HepG2 (cell line): ENCODE results near the gene TAF11. TPM values are rescaled to one million over a fixed set of nuclear protein-coding genes. Genes with fewer than 3 reads are reported as not detected.
"Not testable (repeated sequence)": the region's sequence is repeated elsewhere in the genome, so short reads cannot be mapped to it uniquely, and the experiment has no call there.

ENCODE experiments used
- ATAC-seq: fragments of 200-7000 bp; cut with Tn5 transposase; 3 replicates; pipeline ENCODE4 v1.9.1; 2020; ENCODE audit warnings: mild to moderate bottlenecking, moderate library complexity
- BruUV-seq: library from RNA; stranded (reverse); fragments of 400-500 nt; replicated peaks from 2 replicates; lab custom pipeline; 2021; lab: Mats Ljungman, UMichigan
- CTCF ChIA-PET: fragments of 300-600 bp; formaldehyde crosslinking; extraction: SDS; loops from one replicate; lab custom pipeline; 2021; ENCODE audit warnings: low total read pairs, inconsistent platforms, low intra/inter-chr PET ratio; lab: Yijun Ruan, JAX
- POLR2A ChIA-PET: fragments of 350-600 bp; sonication (Branson Sonifier 250); formaldehyde crosslinking; loops from one replicate; lab custom pipeline; 2020; ENCODE audit warnings: antibody characterized with exemption, inconsistent platforms; lab: Yijun Ruan, JAX
- DNase-seq: peaks from one replicate; pipeline ENCODE4 v3.0.0-alpha.2; 2015; ENCODE audit warnings: low spot score
- FAIRE-seq: peaks from 3 replicates; lab custom pipeline; 2011; peaks lifted over from hg19 to GRCh38; lab: Jason Lieb, UNC
- H2AFZ ChIP-seq: one replicate; pipeline ENCODE4 v1.6.1; 2011; ENCODE audit warnings: low read length, inconsistent platforms
- H3K27ac ChIP-seq: fragments of 300-600 bp; 3 replicates; pipeline ENCODE4 v1.8.0; 2011; ENCODE audit warnings: mixed run types, mild to moderate bottlenecking, mixed read lengths, low read length, inconsistent platforms; ENCODE audit not compliant: insufficient read depth; ENCODE audit errors: extremely low read length
- H3K27me3 ChIP-seq, 2 experiments: fragments of 200-600 bp in 1 of 2; 2 replicates in 1 of 2; 3 replicates in 1 of 2; pipeline versions ENCODE4 v1.6.0 to v1.8.0; 2011; ENCODE audit warnings: low read length in 2 of 2, mild to moderate bottlenecking in 2 of 2, moderate library complexity in 2 of 2, inconsistent platforms in 1 of 2; ENCODE audit not compliant: insufficient read depth in 2 of 2, control insufficient read depth in 1 of 2
- H3K36me3 ChIP-seq, 2 experiments: fragments of 200-600 bp in 1 of 2; replicated peaks in 1 of 2; 2 replicates in 1 of 2; 3 replicates in 1 of 2; pipeline versions ENCODE4 v1.5.1 to v1.8.0; 2011; ENCODE audit warnings: low read length in 2 of 2, inconsistent platforms in 1 of 2; ENCODE audit not compliant: insufficient read depth in 2 of 2, control insufficient read depth in 1 of 2
- H3K4me1 ChIP-seq: 2 replicates; pipeline ENCODE4 v1.5.1; 2012; ENCODE audit warnings: low read length, inconsistent platforms; ENCODE audit not compliant: insufficient read depth
- H3K4me2 ChIP-seq: 2 replicates; pipeline ENCODE4 v1.6.0; 2011; ENCODE audit warnings: low read depth, low read length, inconsistent platforms
- H3K4me3 ChIP-seq, 3 experiments: fragments of 200-600 bp in 1 of 3; sonication (generic), shearing (Covaris generic) in 1 of 3; replicated peaks in 1 of 3; 2 replicates each; pipeline ENCODE4 v1.5.1; 2011 to 2016; ENCODE audit warnings: low read length in 3 of 3, inconsistent platforms in 2 of 3, low read depth in 2 of 3, mild to moderate bottlenecking in 2 of 3, control low read depth in 1 of 3, mixed read lengths in 1 of 3; ENCODE audit not compliant: insufficient read depth in 1 of 3
- H3K79me2 ChIP-seq: one replicate; pipeline ENCODE4 v1.6.1; 2011; ENCODE audit warnings: low read length, inconsistent platforms; ENCODE audit not compliant: insufficient read depth
- H3K9ac ChIP-seq: 2 replicates; pipeline ENCODE4 v1.6.0; 2011; ENCODE audit warnings: mild to moderate bottlenecking, low read depth, low read length, inconsistent platforms; ENCODE audit not compliant: insufficient read depth
- H3K9me3 ChIP-seq: 2 replicates; pipeline ENCODE4 v1.5.1; 2012; ENCODE audit warnings: mild to moderate bottlenecking, low read length
- H4K20me1 ChIP-seq: 2 replicates; pipeline ENCODE4 v1.6.0; 2011; ENCODE audit warnings: inconsistent platforms, mild to moderate bottlenecking, low read length, moderate library complexity; ENCODE audit not compliant: insufficient read depth
- ARNT2 ChIP-seq: sonication (generic); formaldehyde crosslinking; IDR thresholded peaks from 2 replicates; pipeline ENCODE4 v1.8.0; 2022; ENCODE audit warnings: mild to moderate bottlenecking, low read depth, missing genetic modification reagents, moderate library complexity
- SP2 ChIP-seq: sonication (generic); formaldehyde crosslinking; IDR thresholded peaks from 2 replicates; pipeline ENCODE4 v1.5.1; 2020; ENCODE audit warnings: mild to moderate bottlenecking, missing genetic modification reagents
- SRSF1 ChIP-seq: fragments of 200-400 bp; formaldehyde crosslinking; optimal IDR thresholded peaks from 2 replicates; pipeline ENCODE3; 2017; ENCODE audit warnings: mild to moderate bottlenecking, low read depth, low read length, moderate library complexity
- TARDBP ChIP-seq: sonication (generic); formaldehyde crosslinking; IDR thresholded peaks from 2 replicates; pipeline ENCODE4 v1.8.0; 2022; ENCODE audit warnings: mild to moderate bottlenecking, missing genetic modification reagents
- TEAD3 ChIP-seq: optimal IDR thresholded peaks from 2 replicates; pipeline ENCODE3; 2016; ENCODE audit warnings: borderline replicate concordance
- ZFP1 ChIP-seq: IDR thresholded peaks from 2 replicates; pipeline ENCODE4 v1.6.1; 2016
- ZKSCAN8 ChIP-seq: IDR thresholded peaks from 2 replicates; pipeline ENCODE4 v1.6.1; 2016; ENCODE audit warnings: borderline replicate concordance, missing genetic modification reagents, missing compliant biosample characterization
- ZNF10 ChIP-seq: sonication (generic); formaldehyde crosslinking; IDR thresholded peaks from 2 replicates; pipeline ENCODE4 v1.4.0; 2020; ENCODE audit warnings: mild to moderate bottlenecking, low read depth, missing genetic modification reagents, borderline replicate concordance
- ZNF792 ChIP-seq: IDR thresholded peaks from 2 replicates; pipeline ENCODE4 v1.6.1; 2016
- ZSCAN29 ChIP-seq: sonication (generic); formaldehyde crosslinking; conservative IDR thresholded peaks from 2 replicates; pipeline ENCODE4 v1.4.0; 2020; ENCODE audit warnings: mild to moderate bottlenecking, missing genetic modification reagents
- WGBS: methylation state at CpG from one replicate; pipeline ENCODE4 v1.1.6; 2017; ENCODE audit warnings: low lambda C conversion rate; 5-methylcytosine and 5-hydroxymethylcytosine counted together
- in situ Hi-C: cut with HindIII; loops from 2 replicates; pipeline ENCODE4 v1.10.0; 2017; ENCODE audit warnings: low pct_unique_long_range_greater_than_20kb; ENCODE audit not compliant: extremely low pct_ligation_motif_present
- intact Hi-C: fragments of 100-400 bp; cut with micrococcal nuclease; formaldehyde crosslinking; loops from one replicate; pipeline ENCODE4 v1.10.0; 2022; ENCODE audit not compliant: unreplicated experiment
- polyA plus RNA-seq, 8 experiments: library from polyadenylated mRNA; depleted of rRNA in 3 of 8; stranded (reverse) in 7 of 8; unstranded in 1 of 8; fragments of >200 nt; fragmentation: Illumina TruSeq in 4 of 8; extraction: Trizol in 4 of 8; gene quantifications; 2 replicates each; pipeline versions ENCODE4 v1.2.1 to v1.2.3, GENCODE V29; 2011 to 2016; ENCODE audit warnings: low read depth in 4 of 8, missing spikeins in 1 of 8, mixed read lengths in 1 of 8; ENCODE audit not compliant: insufficient read depth in 1 of 8
- total RNA-seq, 5 experiments: library from RNA; depleted of rRNA; stranded (reverse); fragments of >200 nt; fragmentation: Illumina TruSeq; extraction: Trizol; gene quantifications; 2 replicates each; pipeline ENCODE4 v1.2.3, GENCODE V29; 2016; ENCODE audit warnings: low read depth in 1 of 5
- TF ChIP-seq, protein P1 (sequence below): sonication (generic); formaldehyde crosslinking; conservative IDR thresholded peaks from 2 replicates; pipeline ENCODE4 v1.8.0; 2022; ENCODE audit warnings: missing genetic modification reagents
- TF ChIP-seq, protein P2 (sequence below): sonication (generic); formaldehyde crosslinking; IDR thresholded peaks from 2 replicates; pipeline ENCODE4 v1.4.0; 2020; ENCODE audit warnings: mild to moderate bottlenecking, low read depth, missing genetic modification reagents

The TAF11 gene
- total and polyA plus RNA-seq, 2 of the 13 experiments (the other 11 are each of a cell fraction or from before 2014, with no cell fraction given), result 35.4 to 73.6 TPM

DNA sequence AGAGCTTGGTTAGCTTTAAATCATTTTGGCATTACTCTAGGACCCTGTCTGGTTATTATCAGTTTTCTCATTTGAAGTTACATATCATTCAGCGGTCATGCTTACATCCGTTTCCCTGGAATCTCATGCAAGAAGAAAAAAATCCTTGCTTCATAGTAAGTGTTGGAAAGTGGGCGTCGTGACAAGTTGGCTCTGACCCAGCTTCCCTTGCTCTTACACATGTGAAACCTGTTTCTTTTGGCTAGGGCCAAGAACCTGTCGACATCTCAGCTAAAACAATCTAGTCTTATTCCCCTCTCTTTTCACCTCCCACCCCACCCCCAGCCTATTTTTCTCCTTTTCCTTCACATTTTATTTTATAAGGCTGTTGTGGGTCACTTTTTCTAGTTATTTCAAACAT, 46.7 kb upstream of the TAF11 start:
- ATAC-seq (no peak), DNase-seq (no peak), FAIRE-seq (no peak)
- ChIA-PET POLR2A (no interaction called here), CTCF (no interaction called here)
- Histone ChIP-seq H3K36me3 (no peaks in the 10 kb centered on the region), H3K27me3 (no peaks in the 10 kb centered on the region), H3K27ac (no peak overlapping the region), H3K79me2 (peaks cover 3% of the 10 kb centered on the region), H3K9ac (no peak overlapping the region), H3K4me1 (peaks cover 9% of the 10 kb centered on the region), H2AFZ (no peak overlapping the region), H4K20me1 (no peaks in the 10 kb centered on the region), H3K4me3 (no peak overlapping the region), H3K4me2 (no peak overlapping the region), H3K9me3 (no peaks in the 10 kb centered on the region)
- intact Hi-C loops, result no loop called here
- in situ Hi-C loops, result no loop called here
- TF ChIP-seq ZSCAN29 (CRISPR knock-in tag), result no peak
- BruUV-seq, result no TSS peak
- WGBS, result 96% methylated on average over 5 of the region's 5 CpGs

DNA sequence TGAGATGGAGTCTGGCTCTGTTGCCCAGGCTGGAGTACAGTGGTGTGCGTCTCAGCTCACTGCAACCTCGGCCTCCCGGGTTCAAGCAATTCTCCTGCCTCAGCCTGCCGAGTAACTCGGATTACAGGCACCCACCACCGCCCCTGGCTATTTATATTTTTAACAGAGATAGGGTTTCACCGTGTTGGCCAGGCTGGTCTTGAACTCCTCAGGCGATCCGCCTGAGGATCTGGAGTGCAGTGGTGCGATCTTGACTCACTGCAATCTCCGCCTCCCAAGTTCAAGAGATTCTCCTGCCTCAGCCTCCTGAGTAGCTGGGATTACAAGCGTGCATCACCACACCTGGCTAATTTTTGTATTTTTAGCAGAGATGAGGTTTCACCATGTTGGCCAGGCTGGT, 44.4 kb upstream of the TAF11 start:
- H2AFZ ChIP-seq, FAIRE-seq, intact Hi-C loops, H3K36me3 ChIP-seq, CTCF ChIA-PET, H3K27ac ChIP-seq, H3K9me3 ChIP-seq, ATAC-seq, H3K27me3 ChIP-seq, H3K9ac ChIP-seq, H3K4me3 ChIP-seq, H4K20me1 ChIP-seq, H3K4me2 ChIP-seq, H3K79me2 ChIP-seq, H3K4me1 ChIP-seq, POLR2A ChIA-PET, in situ Hi-C loops, BruUV-seq, DNase-seq: not testable (repeated sequence)
- WGBS, result 97% methylated on average over 12 of the region's 12 CpGs

DNA sequence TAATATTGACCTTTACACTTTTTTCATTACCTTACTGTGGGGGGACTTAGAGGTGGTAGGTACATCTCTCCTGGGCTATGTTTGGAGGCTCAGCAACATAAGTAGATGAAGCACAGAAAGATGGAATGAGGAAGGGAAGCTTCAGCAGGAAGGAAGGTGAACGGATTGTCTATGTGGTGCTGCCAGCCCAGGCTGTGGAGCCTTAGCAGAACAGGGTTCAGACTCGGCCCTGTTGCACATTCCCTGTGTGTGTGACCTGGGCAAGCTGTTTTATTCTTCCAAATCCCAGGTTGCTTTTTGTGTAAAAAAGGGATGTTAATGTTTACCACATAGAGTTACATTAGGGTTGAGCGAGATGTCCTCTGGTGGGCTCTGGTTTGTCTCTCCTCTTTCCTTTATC, 42.4 kb upstream of the TAF11 start:
- H3K4me1 ChIP-seq, result peaks cover 18% of the 10 kb centered on the region
- H3K27ac ChIP-seq, result no peak overlapping the region
- H3K9me3 ChIP-seq, result no peaks in the 10 kb centered on the region
- H3K4me2 ChIP-seq, result no peak overlapping the region
- H3K27me3 ChIP-seq, result no peaks in the 10 kb centered on the region
- intact Hi-C loops, result no loop called here
- WGBS, result 92% methylated on average over 3 of the region's 3 CpGs
- in situ Hi-C loops, result no loop called here
- H3K4me3 ChIP-seq, result no peak overlapping the region
- H3K9ac ChIP-seq, result no peak overlapping the region
- no peak for FAIRE-seq
- POLR2A ChIA-PET, result no interaction called here
- ATAC-seq, result no peak
- H2AFZ ChIP-seq, result no peak overlapping the region
- H3K36me3 ChIP-seq, result no peaks in the 10 kb centered on the region
- H3K79me2 ChIP-seq, result no peaks in the 10 kb centered on the region
- no peak for DNase-seq
- CTCF ChIA-PET, result no interaction called here
- no peaks in the 10 kb centered on the region for H4K20me1 ChIP-seq
- BruUV-seq, result no TSS peak
- TF ChIP-seq SP2 (CRISPR knock-in tag) (no peak), ZNF10 (CRISPR knock-in tag) (no peak), ZNF792 (no peak), ZFP1 (CRISPR knock-in tag) (no peak), TEAD3 (CRISPR knock-in tag) (no peak), ARNT2 (CRISPR knock-in tag) (no peak), TARDBP (CRISPR knock-in tag) (no peak), ZKSCAN8 (no peak), SRSF1 (no peak)
- TF ChIP-seq, protein P1, sequence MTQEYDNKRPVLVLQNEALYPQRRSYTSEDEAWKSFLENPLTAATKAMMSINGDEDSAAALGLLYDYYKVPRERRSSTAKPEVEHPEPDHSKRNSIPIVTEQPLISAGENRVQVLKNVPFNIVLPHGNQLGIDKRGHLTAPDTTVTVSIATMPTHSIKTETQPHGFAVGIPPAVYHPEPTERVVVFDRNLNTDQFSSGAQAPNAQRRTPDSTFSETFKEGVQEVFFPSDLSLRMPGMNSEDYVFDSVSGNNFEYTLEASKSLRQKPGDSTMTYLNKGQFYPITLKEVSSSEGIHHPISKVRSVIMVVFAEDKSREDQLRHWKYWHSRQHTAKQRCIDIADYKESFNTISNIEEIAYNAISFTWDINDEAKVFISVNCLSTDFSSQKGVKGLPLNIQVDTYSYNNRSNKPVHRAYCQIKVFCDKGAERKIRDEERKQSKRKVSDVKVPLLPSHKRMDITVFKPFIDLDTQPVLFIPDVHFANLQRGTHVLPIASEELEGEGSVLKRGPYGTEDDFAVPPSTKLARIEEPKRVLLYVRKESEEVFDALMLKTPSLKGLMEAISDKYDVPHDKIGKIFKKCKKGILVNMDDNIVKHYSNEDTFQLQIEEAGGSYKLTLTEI (CRISPR knock-in tag), result no peak
- TF ChIP-seq, protein P2, sequence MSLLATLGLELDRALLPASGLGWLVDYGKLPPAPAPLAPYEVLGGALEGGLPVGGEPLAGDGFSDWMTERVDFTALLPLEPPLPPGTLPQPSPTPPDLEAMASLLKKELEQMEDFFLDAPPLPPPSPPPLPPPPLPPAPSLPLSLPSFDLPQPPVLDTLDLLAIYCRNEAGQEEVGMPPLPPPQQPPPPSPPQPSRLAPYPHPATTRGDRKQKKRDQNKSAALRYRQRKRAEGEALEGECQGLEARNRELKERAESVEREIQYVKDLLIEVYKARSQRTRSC (CRISPR knock-in tag), result no peak
